ENCODE data around the gene GC. TPM values are rescaled to one million over a fixed set of nuclear protein-coding genes. Genes with fewer than 3 reads are reported as not detected.
"Not testable (repeated sequence)": the region's sequence is repeated elsewhere in the genome, so short reads cannot be mapped to it uniquely, and the experiment has no call there.

The GC gene
- total RNA-seq, 1 experiment from 2014 or later = not detected

DNA sequence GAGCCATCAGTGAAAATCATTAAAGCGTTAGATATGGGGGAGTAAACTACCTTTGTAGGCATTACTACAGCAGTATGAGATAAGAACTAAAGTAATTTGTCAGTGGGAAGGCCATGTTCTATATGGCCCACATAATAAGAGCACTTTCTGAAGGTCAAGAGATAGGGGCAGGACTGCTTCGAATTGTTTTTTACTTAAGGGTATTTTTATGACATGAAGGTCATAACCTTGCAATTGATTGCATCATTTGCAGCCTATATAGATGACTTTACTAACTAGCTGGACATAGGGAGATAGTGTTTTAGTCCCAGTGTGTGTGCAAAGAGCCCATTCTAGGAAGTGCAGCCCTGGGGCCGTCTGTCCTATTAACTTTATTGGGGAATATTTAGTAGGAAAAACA lies 23.6 kb upstream of the GC start:
- H3K9ac ChIP-seq (ENCODE audit: extremely low read depth, insufficient read length, low read length) = no peak overlapping the region
- no peak overlapping the region for H2BK15ac ChIP-seq (ENCODE audit: low read depth, low read length)
- no peak overlapping the region for H2BK20ac ChIP-seq (ENCODE audit: low read depth, low read length, poor library complexity, severe bottlenecking)
- TF ChIP-seq, protein P1, sequence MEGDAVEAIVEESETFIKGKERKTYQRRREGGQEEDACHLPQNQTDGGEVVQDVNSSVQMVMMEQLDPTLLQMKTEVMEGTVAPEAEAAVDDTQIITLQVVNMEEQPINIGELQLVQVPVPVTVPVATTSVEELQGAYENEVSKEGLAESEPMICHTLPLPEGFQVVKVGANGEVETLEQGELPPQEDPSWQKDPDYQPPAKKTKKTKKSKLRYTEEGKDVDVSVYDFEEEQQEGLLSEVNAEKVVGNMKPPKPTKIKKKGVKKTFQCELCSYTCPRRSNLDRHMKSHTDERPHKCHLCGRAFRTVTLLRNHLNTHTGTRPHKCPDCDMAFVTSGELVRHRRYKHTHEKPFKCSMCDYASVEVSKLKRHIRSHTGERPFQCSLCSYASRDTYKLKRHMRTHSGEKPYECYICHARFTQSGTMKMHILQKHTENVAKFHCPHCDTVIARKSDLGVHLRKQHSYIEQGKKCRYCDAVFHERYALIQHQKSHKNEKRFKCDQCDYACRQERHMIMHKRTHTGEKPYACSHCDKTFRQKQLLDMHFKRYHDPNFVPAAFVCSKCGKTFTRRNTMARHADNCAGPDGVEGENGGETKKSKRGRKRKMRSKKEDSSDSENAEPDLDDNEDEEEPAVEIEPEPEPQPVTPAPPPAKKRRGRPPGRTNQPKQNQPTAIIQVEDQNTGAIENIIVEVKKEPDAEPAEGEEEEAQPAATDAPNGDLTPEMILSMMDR (conservative IDR thresholded peaks at IDR 0.05) = no peak
- Mint-ChIP-seq H3K4me1 (peaks cover 3 to 5% of the 10 kb centered on the region in 2 experiments; a peak in 1 of 4 replicates), H3K27ac (no peak overlapping the region), H3K27me3 (ENCODE audit: low read depth) (no peaks in the 10 kb centered on the region), H3K36me3 (ENCODE audit: insufficient read depth in 1 of 3, low read depth in 3 of 3) (peaks cover 0 to 4% (median 3%) of the 10 kb centered on the region in 3 experiments; a peak in 4 of 7 replicates), H3K9me3 (no peaks in the 10 kb centered on the region; a peak in 3 of 5 replicates), H3K4me3 (no peak overlapping the region)
- no peaks in the 10 kb centered on the region for H3K27me3 ChIP-seq (ENCODE audit: insufficient read depth, low read length)
- no peaks in the 10 kb centered on the region for H3K79me1 ChIP-seq (ENCODE audit: insufficient read depth, low read depth, low read length, poor library complexity, severe bottlenecking)
- no peak overlapping the region for H3T11ph ChIP-seq (ENCODE audit: low read length)
- no peaks in the 10 kb centered on the region for H3K79me2 ChIP-seq (ENCODE audit: insufficient read depth, low read length)
- H2AFZ ChIP-seq (ENCODE audit: low read length) = no peak overlapping the region
- H3K23me2 ChIP-seq (ENCODE audit: insufficient read length, low read depth, low read length, poor library complexity, severe bottlenecking) = no peaks in the 10 kb centered on the region
- H3K4ac ChIP-seq (ENCODE audit: low read depth, low read length) = no peak overlapping the region
- no peak overlapping the region for H3K14ac ChIP-seq (ENCODE audit: insufficient read depth, low read length)
- no peak overlapping the region for H2AK5ac ChIP-seq (ENCODE audit: insufficient read length, low read length)
- H3K18ac ChIP-seq (ENCODE audit: insufficient read length, low read depth, low read length) = no peak overlapping the region
- WGBS (ENCODE audit: extremely low coverage, insufficient read length, low lambda C conversion rate) = no CpG with 5 or more reads among the region's 3 CpGs
- no peak overlapping the region for H4K91ac ChIP-seq (ENCODE audit: insufficient read length, low read depth, low read length)
- H3K9me3 ChIP-seq (ENCODE audit: control insufficient read depth, low read depth, low read length) = no peaks in the 10 kb centered on the region
- no peak overlapping the region for H3K4me2 ChIP-seq (ENCODE audit: insufficient read depth, insufficient read length, low read length)
- no peak overlapping the region for H2BK5ac ChIP-seq (ENCODE audit: insufficient read length, low read length)
- no peak for DNase-seq
- no peaks in the 10 kb centered on the region for H3K4me1 ChIP-seq (ENCODE audit: insufficient read depth, low read length)
- no peak overlapping the region for H4K5ac ChIP-seq (ENCODE audit: insufficient read length, low read depth, low read length)
- no peak overlapping the region for H2BK12ac ChIP-seq (ENCODE audit: insufficient read length, low read depth, low read length)
- H3K56ac ChIP-seq (ENCODE audit: insufficient read length, low read depth, low read length) = no peak overlapping the region
- no peak overlapping the region for H4K8ac ChIP-seq (replicated peaks; ENCODE audit: insufficient read length, low read depth, low read length)
- H2BK120ac ChIP-seq (ENCODE audit: low read depth, low read length, poor library complexity, severe bottlenecking) = no peak overlapping the region
- no peak overlapping the region for H3K23ac ChIP-seq (ENCODE audit: insufficient read length, low read depth, low read length)
- H3K27ac ChIP-seq (ENCODE audit: insufficient read length, low read depth, low read length) = no peak overlapping the region
- H4K20me1 ChIP-seq (ENCODE audit: control insufficient read depth, insufficient read depth, insufficient read length) = no peaks in the 10 kb centered on the region

- not testable (repeated sequence) for H3K36me3 Mint-ChIP-seq (ENCODE audit: insufficient read depth in 1 of 3, low read depth in 3 of 3); H4K8ac ChIP-seq (replicated peaks; ENCODE audit: insufficient read length, low read depth, low read length); H3K27ac Mint-ChIP-seq; H3K27ac ChIP-seq (ENCODE audit: insufficient read length, low read depth, low read length); H3K79me2 ChIP-seq (ENCODE audit: insufficient read depth, low read length); H2AFZ ChIP-seq (ENCODE audit: low read length); H3K27me3 Mint-ChIP-seq (ENCODE audit: low read depth); H2BK12ac ChIP-seq (ENCODE audit: insufficient read length, low read depth, low read length); H4K20me1 ChIP-seq (ENCODE audit: control insufficient read depth, insufficient read depth, insufficient read length); H3K9ac ChIP-seq (ENCODE audit: extremely low read depth, insufficient read length, low read length); H2BK5ac ChIP-seq (ENCODE audit: insufficient read length, low read length); H3K4me2 ChIP-seq (ENCODE audit: insufficient read depth, insufficient read length, low read length); H3K9me3 Mint-ChIP-seq; H3K4me1 ChIP-seq (ENCODE audit: insufficient read depth, low read length); H4K91ac ChIP-seq (ENCODE audit: insufficient read length, low read depth, low read length); H2BK20ac ChIP-seq (ENCODE audit: low read depth, low read length, poor library complexity, severe bottlenecking); H2BK120ac ChIP-seq (ENCODE audit: low read depth, low read length, poor library complexity, severe bottlenecking); H3K4me3 Mint-ChIP-seq; H3K23ac ChIP-seq (ENCODE audit: insufficient read length, low read depth, low read length); H2BK15ac ChIP-seq (ENCODE audit: low read depth, low read length); H3K9me3 ChIP-seq (ENCODE audit: control insufficient read depth, low read depth, low read length); DNase-seq; H3K4me1 Mint-ChIP-seq; H4K5ac ChIP-seq (ENCODE audit: insufficient read length, low read depth, low read length); H3K56ac ChIP-seq (ENCODE audit: insufficient read length, low read depth, low read length); H3K23me2 ChIP-seq (ENCODE audit: insufficient read length, low read depth, low read length, poor library complexity, severe bottlenecking); H2AK5ac ChIP-seq (ENCODE audit: insufficient read length, low read length); H3K14ac ChIP-seq (ENCODE audit: insufficient read depth, low read length); H3K79me1 ChIP-seq (ENCODE audit: insufficient read depth, low read depth, low read length, poor library complexity, severe bottlenecking); H3K27me3 ChIP-seq (ENCODE audit: insufficient read depth, low read length); H3K18ac ChIP-seq (ENCODE audit: insufficient read length, low read depth, low read length); H3T11ph ChIP-seq (ENCODE audit: low read length); H3K4ac ChIP-seq (ENCODE audit: low read depth, low read length)
- WGBS (ENCODE audit: extremely low coverage, insufficient read length, low lambda C conversion rate) = no CpG with 5 or more reads among the region's 2 CpGs
Observed at GRCh38 chr4:71805230-71805629, 21.4 kb upstream of the GC start.
